Bronchial epithelial cell (primary cell): ENCODE measurements around the gene ABCB1. TPM values are rescaled to one million over a fixed set of nuclear protein-coding genes. Genes with fewer than 3 reads are reported as not detected.

Source experiments
- DNase-seq: peaks from one replicate; pipeline ENCODE4 v3.0.0-alpha.2; 2010; ENCODE audit warnings: low read depth
- FAIRE-seq: peaks from 2 replicates; lab custom pipeline; 2011; peaks lifted over from hg19 to GRCh38; lab: Jason Lieb, UNC
- H3K27me3 ChIP-seq: 2 replicates; pipeline ENCODE4 v1.5.1; 2011; ENCODE audit warnings: low read length; ENCODE audit not compliant: control insufficient read depth, insufficient read depth
- H3K36me3 ChIP-seq: 2 replicates; pipeline ENCODE4 v1.5.1; 2011; ENCODE audit warnings: low read length; ENCODE audit not compliant: control insufficient read depth, insufficient read depth
- H3K4me3 ChIP-seq: 2 replicates; pipeline ENCODE4 v1.5.1; 2011; ENCODE audit warnings: mild to moderate bottlenecking, low read depth, low read length, control low read depth
- total RNA-seq: library from RNA; depleted of rRNA; stranded (reverse); fragments of >200 nt; gene quantifications from 2 replicates; pipeline ENCODE4 v1.2.1, GENCODE V29; 2014
- TF ChIP-seq, protein P1 (sequence below): IDR thresholded peaks from 2 replicates; pipeline ENCODE4 v1.5.1; 2011; ENCODE audit warnings: mild to moderate bottlenecking, moderate library complexity, low read length, control low read depth, inconsistent platforms; ENCODE audit not compliant: insufficient read depth, severe bottlenecking

The ABCB1 gene
- total RNA-seq, 1 donor from 2014 or later: under 0.01 TPM

- Histone ChIP-seq H3K36me3 (no peaks in the 10 kb centered on the region), H3K4me3 (no peak overlapping the region), H3K27me3 (peaks cover 11% of the 10 kb centered on the region)
- no peak for DNase-seq
- FAIRE-seq: no peak
- TF ChIP-seq, protein P1, sequence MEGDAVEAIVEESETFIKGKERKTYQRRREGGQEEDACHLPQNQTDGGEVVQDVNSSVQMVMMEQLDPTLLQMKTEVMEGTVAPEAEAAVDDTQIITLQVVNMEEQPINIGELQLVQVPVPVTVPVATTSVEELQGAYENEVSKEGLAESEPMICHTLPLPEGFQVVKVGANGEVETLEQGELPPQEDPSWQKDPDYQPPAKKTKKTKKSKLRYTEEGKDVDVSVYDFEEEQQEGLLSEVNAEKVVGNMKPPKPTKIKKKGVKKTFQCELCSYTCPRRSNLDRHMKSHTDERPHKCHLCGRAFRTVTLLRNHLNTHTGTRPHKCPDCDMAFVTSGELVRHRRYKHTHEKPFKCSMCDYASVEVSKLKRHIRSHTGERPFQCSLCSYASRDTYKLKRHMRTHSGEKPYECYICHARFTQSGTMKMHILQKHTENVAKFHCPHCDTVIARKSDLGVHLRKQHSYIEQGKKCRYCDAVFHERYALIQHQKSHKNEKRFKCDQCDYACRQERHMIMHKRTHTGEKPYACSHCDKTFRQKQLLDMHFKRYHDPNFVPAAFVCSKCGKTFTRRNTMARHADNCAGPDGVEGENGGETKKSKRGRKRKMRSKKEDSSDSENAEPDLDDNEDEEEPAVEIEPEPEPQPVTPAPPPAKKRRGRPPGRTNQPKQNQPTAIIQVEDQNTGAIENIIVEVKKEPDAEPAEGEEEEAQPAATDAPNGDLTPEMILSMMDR: no peak
Observed at GRCh38 chr7:87479951-87480350, 120.7 kb downstream of the ABCB1 start.

DNA sequence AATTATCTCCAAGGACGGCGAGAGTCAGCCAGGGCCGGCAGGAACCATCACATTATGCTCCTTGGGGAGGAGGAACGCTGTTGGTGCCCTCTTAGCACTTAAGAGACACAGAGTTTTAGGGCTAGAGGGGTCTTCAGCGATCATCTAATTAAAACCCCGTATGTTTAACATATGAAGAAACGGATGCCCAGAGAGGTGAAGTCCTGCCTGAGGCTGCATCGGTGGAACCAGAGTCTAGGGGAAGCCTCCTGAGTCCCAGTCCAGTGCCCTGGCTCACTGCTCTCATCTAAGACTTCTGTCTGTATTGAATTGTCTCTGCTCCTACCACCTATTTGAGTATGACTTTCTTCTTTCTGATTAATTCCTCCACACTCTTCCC is 124.5 kb downstream of the ABCB1 start:
- FAIRE-seq (no peak), DNase-seq (no peak)
- Histone ChIP-seq H3K36me3 (no peaks in the 10 kb centered on the region), H3K4me3 (no peak overlapping the region), H3K27me3 (peaks cover 16% of the 10 kb centered on the region)
- TF ChIP-seq, protein P1: no peak

- H3K27me3 ChIP-seq: peaks cover 16% of the 10 kb centered on the region
- TF ChIP-seq, protein P1: no peak
- H3K4me3 ChIP-seq: no peak within 1 kb of the TSS
- FAIRE-seq (no peak), DNase-seq (no peak)
- H3K36me3 ChIP-seq: no peaks in the 10 kb centered on the region
Observed at GRCh38 chr7:87475359-87476178, 125.1 kb downstream of the ABCB1 start, which contains the start of gene ABCB4. Gene ABCB4, minus strand, starts transcription at chr7:87475680. Its CDS starts 215 bp downstream, at chr7:87475465.

- no peak for DNase-seq
- TF ChIP-seq, protein P1: no peak
- no peak overlapping the region for H3K4me3 ChIP-seq
- H3K36me3 ChIP-seq: no peaks in the 10 kb centered on the region
- H3K27me3 ChIP-seq: peaks cover 16% of the 10 kb centered on the region
- FAIRE-seq: no peak
Observed at GRCh38 chr7:87474533-87475358, 125.9 kb downstream of the ABCB1 start.

DNA sequence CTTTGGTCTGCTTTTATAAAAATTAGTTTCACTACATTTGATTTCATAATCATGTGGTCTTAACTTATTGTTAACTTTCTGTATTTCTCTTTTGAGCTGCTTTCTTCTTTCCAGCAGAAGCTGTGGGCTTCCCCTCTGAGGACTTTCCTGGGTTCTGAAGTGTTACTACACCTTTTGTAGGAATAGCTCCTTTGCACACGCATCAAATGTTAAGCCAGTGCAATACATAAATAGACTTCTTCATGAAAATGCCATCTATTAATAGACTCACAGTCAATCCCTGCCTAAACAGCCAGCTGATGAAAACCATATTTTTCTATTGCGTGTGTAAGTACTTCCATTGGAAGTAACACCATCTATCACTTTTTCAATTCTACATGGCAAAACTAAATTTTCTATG is 126.7 kb downstream of the ABCB1 start:
- H3K4me3 ChIP-seq: no peak overlapping the region
- peaks cover 16% of the 10 kb centered on the region for H3K27me3 ChIP-seq
- FAIRE-seq: no peak
- no peaks in the 10 kb centered on the region for H3K36me3 ChIP-seq
- no peak for DNase-seq
- TF ChIP-seq, protein P1: no peak
